Measurements from ENCODE around the gene TMEM266. TPM values are rescaled to one million over a fixed set of nuclear protein-coding genes. Genes with fewer than 3 reads are reported as not detected.
A peak's percentile ranks its signal among the peaks of the same experiment; 100 is the strongest.

Gene TMEM266
- total and polyA plus RNA-seq, 8 donors = 0.35 to 2.8 (median 1.3) TPM; not detected in 4

GRCh38 chr15:76245072-76245610 lies 185.4 kb downstream of the TMEM266 start:
- intact Hi-C loops (cut with DNase I; ENCODE audit: low total_unique reads) = no loop called here
- Histone ChIP-seq H3K4me3 (no peak overlapping the region), H3K27ac (no peak overlapping the region), H3K36me3 (peaks cover 0 to 20% (median 11%) of the 10 kb centered on the region in 4 donors), H3K4me1 (no peaks in the 10 kb centered on the region), H3K9me3 (no peaks in the 10 kb centered on the region), H3K27me3 (no peaks in the 10 kb centered on the region)
- no peak for TF ChIP-seq POLR2A (IDR thresholded peaks at IDR 0.05)
- no peak for TF ChIP-seq CTCF (IDR thresholded peaks at IDR 0.05)
- TF ChIP-seq POLR2AphosphoS5 (IDR thresholded peaks at IDR 0.05) = no peak
- no peak for TF ChIP-seq EP300 (IDR thresholded peaks at IDR 0.05)
- no peak for DNase-seq
- WGBS, 5 donors = 64 to 82% (median 68%) methylated on average over 1 of the region's 1 CpG

- Histone ChIP-seq H3K36me3 (peaks cover 0 to 19% (median 2%) of the 10 kb centered on the region in 4 donors), H3K9me3 (no peaks in the 10 kb centered on the region), H3K4me1 (no peaks in the 10 kb centered on the region), H3K27ac (no peak overlapping the region), H3K4me3 (no peak overlapping the region), H3K27me3 (no peaks in the 10 kb centered on the region)
- intact Hi-C loops (cut with DNase I; ENCODE audit: low total_unique reads) = no loop called here
- WGBS, 5 donors = 91 to 94% (median 93%) methylated on average over 4 of the region's 4 CpGs
- no peak for DNase-seq
- TF ChIP-seq POLR2A (IDR thresholded peaks at IDR 0.05) = no peak
- TF ChIP-seq CTCF (IDR thresholded peaks at IDR 0.05) = no peak
- no peak for TF ChIP-seq POLR2AphosphoS5 (IDR thresholded peaks at IDR 0.05)
- no peak for TF ChIP-seq EP300 (IDR thresholded peaks at IDR 0.05)
Observed at GRCh38 chr15:76251717-76252116, 191.9 kb downstream of the TMEM266 start.

- intact Hi-C loops (cut with DNase I; ENCODE audit: low total_unique reads) = no loop called here
- H3K36me3 ChIP-seq = peaks cover 0 to 19% (median 2%) of the 10 kb centered on the region in 4 donors
- H3K27me3 ChIP-seq = no peaks in the 10 kb centered on the region
- no peak for DNase-seq
- WGBS, 5 donors = 58 to 75% (median 66%) methylated on average over 2 of the region's 2 CpGs
- TF ChIP-seq POLR2AphosphoS5 (IDR thresholded peaks at IDR 0.05) = no peak
- TF ChIP-seq EP300 (IDR thresholded peaks at IDR 0.05) = no peak
- TF ChIP-seq POLR2A (IDR thresholded peaks at IDR 0.05) = no peak
- TF ChIP-seq CTCF (IDR thresholded peaks at IDR 0.05) = no peak
- H3K4me3 ChIP-seq = no peak overlapping the region
- H3K4me1 ChIP-seq = no peaks in the 10 kb centered on the region
- no peak overlapping the region for H3K27ac ChIP-seq
- no peaks in the 10 kb centered on the region for H3K9me3 ChIP-seq
Observed at GRCh38 chr15:76252249-76252648, 192.5 kb downstream of the TMEM266 start.

GRCh38 chr15:76253691-76254473 lies 194.1 kb downstream of the TMEM266 start:
- Histone ChIP-seq H3K9me3 (no peaks in the 10 kb centered on the region), H3K4me3 (no peak overlapping the region), H3K4me1 (no peaks in the 10 kb centered on the region), H3K36me3 (peaks cover 7 to 29% (median 11%) of the 10 kb centered on the region in 4 donors), H3K27ac (no peak overlapping the region), H3K27me3 (no peaks in the 10 kb centered on the region)
- WGBS, 5 donors = 83 to 93% (median 87%) methylated on average over 3 of the region's 3 CpGs
- peak in 1 of 2 donors; percentile 30 for DNase-seq
- TF ChIP-seq POLR2AphosphoS5 (IDR thresholded peaks at IDR 0.05) = no peak
- no peak for TF ChIP-seq EP300 (IDR thresholded peaks at IDR 0.05)
- TF ChIP-seq POLR2A (IDR thresholded peaks at IDR 0.05) = no peak
- no peak for TF ChIP-seq CTCF (IDR thresholded peaks at IDR 0.05)
- intact Hi-C loops (cut with DNase I; ENCODE audit: low total_unique reads) = no loop called here

Other genes starting within 250 kb of the TMEM266 start
- gene UBE2Q2, start 216.5 kb upstream of the TMEM266 start, total RNA-seq = 10 to 100 TPM in 4 of 5 donors, 1 to 10 TPM in 1; 9.0 to 52.0 (median 29.2) TPM
- gene UBE2Q2, start 216.5 kb upstream of the TMEM266 start, polyA plus RNA-seq = 10 to 100 TPM; 18.0 to 39.0 (median 38.3) TPM
- 100 to 1,000 TPM in 1 of 5 donors, 10 to 100 TPM in 4; 18.0 to 100 (median 21.4) TPM for gene FBXO22, start 156.1 kb upstream of the TMEM266 start, total RNA-seq
- 10 to 100 TPM in 2 of 3 donors, 1 to 10 TPM in 1; 8.2 to 16.3 (median 15.8) TPM for gene FBXO22, start 156.1 kb upstream of the TMEM266 start, polyA plus RNA-seq
- gene NRG4, start 47.6 kb upstream of the TMEM266 start, total RNA-seq = 10 to 100 TPM in 3 of 5 donors, not detected in 2; 16.4 to 42.0 (median 30.4) TPM
- 10 to 100 TPM in 2 of 3 donors, 1 to 10 TPM in 1; 1.6 to 22.7 (median 16.6) TPM for gene NRG4, start 47.6 kb upstream of the TMEM266 start, polyA plus RNA-seq

Data from stomach (tissue), 9 donors.